Motor neuron (in vitro differentiated cells): Measurements from ENCODE around the gene TPT1. TPM values are rescaled to one million over a fixed set of nuclear protein-coding genes. Genes with fewer than 3 reads are reported as not detected.
"Not testable (repeated sequence)": the region's sequence is repeated elsewhere in the genome, so short reads cannot be mapped to it uniquely, and the experiment has no call there.

ENCODE experiments used
- ATAC-seq, 8 experiments: fragments of 200-7000 bp; cut with Tn5 transposase; replicated peaks in 6 of 8; 2 replicates each; pipeline ENCODE4 v1.8.0; 2021; ENCODE audit warnings: mild to moderate bottlenecking in 8 of 8, moderate library complexity in 8 of 8
- H3K27ac ChIP-seq, 2 donors: fragments of 250-450 bp; sonication (Bioruptor Pico); 2 replicates each; pipeline ENCODE4 v1.9.0; 2021; ENCODE audit warnings: antibody characterized with exemption in 2 of 2, mild to moderate bottlenecking in 2 of 2, moderate library complexity in 1 of 2
- H3K4me1 ChIP-seq, 2 donors: fragments of 250-450 bp; sonication (Bioruptor Pico); replicated peaks in 1 of 2; 2 replicates each; pipeline ENCODE4 v1.6.1; 2021; ENCODE audit warnings: antibody characterized with exemption in 2 of 2, mild to moderate bottlenecking in 2 of 2, moderate library complexity in 1 of 2
- H3K4me3 ChIP-seq, 5 donors: fragments of 250-450 bp; sonication (Bioruptor Pico); 2 replicates each; pipeline ENCODE4 v1.9.0; 2021; ENCODE audit warnings: antibody characterized with exemption in 5 of 5, mild to moderate bottlenecking in 5 of 5, moderate library complexity in 4 of 5
- WGBS, 10 experiments: fragments of 450-650 bp; shearing (Covaris generic); methylation state at CpG; one replicate each; pipeline ENCODE4 v1.0.0; 2022; 5-methylcytosine and 5-hydroxymethylcytosine counted together
- in situ Hi-C, 9 experiments: fragments of 400-800 bp; cut with MboI; loops; one replicate each; pipeline ENCODE4 v1.15.0; 2021; ENCODE audit warnings: low sequenced_read_pairs in 9 of 9, low pct_unique_long_range_greater_than_20kb in 2 of 9; ENCODE audit not compliant: unreplicated experiment in 9 of 9
- total RNA-seq, 8 experiments: library from RNA; unstranded; fragments of 300-600 nt; gene quantifications; 2 replicates each; pipeline versions ENCODE4 v1.2.3 to v1.2.4, GENCODE V29; 2022

Gene TPT1
- total RNA-seq, 8 experiments from 2014 or later: 2,187 to 4,186 (median 2,817) TPM

GRCh38 chr13:45376651-45377050, 35.7 kb upstream of the TPT1 start:
- WGBS, 10 experiments: 62 to 89% (median 80%) methylated on average over 1 to 6 of the region's 8 CpGs; no CpG with 5 or more reads in 7 of the 10 experiments
- in situ Hi-C loops, H3K27ac ChIP-seq: not testable (repeated sequence)

GRCh38 chr13:45374917-45375316, 33.9 kb upstream of the TPT1 start:
- H3K4me3 ChIP-seq: no peak overlapping the region
- WGBS, 10 experiments: 80 to 90% (median 81%) methylated on average over 2 to 3 of the region's 3 CpGs; no CpG with 5 or more reads in 6 of the 10 experiments
- in situ Hi-C loops: no loop called here
- ATAC-seq: no peak
- no peak overlapping the region for H3K27ac ChIP-seq
- H3K4me1 ChIP-seq: no peaks in the 10 kb centered on the region

More at GRCh38 chr13:45376651-45377050, 35.7 kb upstream of the TPT1 start:
- not testable (repeated sequence) for H3K4me3 ChIP-seq, H3K4me1 ChIP-seq, ATAC-seq

DNA sequence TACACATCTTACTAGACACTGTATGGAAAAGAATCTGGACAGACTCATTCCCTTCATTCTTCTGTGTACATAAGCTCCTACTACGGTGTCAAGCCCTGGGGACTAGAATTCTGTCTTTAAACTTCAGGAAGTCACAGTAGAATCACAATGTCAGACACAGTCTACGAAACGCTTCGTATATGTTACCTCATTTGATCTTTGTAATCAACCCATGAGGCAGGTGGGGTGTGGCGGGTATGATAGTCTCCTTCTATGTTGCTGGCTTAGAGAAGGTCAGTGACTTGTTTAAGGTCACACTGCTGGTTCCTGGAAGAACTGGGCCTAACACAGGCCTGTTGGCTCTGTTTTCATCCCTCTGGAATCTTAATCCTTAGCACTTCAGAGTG, 32.2 kb upstream of the TPT1 start:
- peak in 2 of 8 experiments; percentile 20 to 22 for ATAC-seq
- Histone ChIP-seq H3K27ac (no peak overlapping the region), H3K4me1 (no peaks in the 10 kb centered on the region), H3K4me3 (no peak overlapping the region)
- 80 to 100% (median 100%) methylated on average over 1 to 5 of the region's 5 CpGs; no CpG with 5 or more reads in 2 of the 10 experiments for WGBS, 10 experiments
- in situ Hi-C loops: no loop called here

- no peak overlapping the region for H3K27ac ChIP-seq
- in situ Hi-C loops: no loop called here
- ATAC-seq: peak in 2 of 8 experiments; percentile 6 to 18
- no peak overlapping the region for H3K4me3 ChIP-seq
- no peaks in the 10 kb centered on the region for H3K4me1 ChIP-seq
- WGBS, 10 experiments: 55 to 98% (median 88%) methylated on average over 2 to 16 of the region's 24 CpGs; no CpG with 5 or more reads in 1 of the 10 experiments
Observed at GRCh38 chr13:45372189-45373161, 31.5 kb upstream of the TPT1 start.

DNA sequence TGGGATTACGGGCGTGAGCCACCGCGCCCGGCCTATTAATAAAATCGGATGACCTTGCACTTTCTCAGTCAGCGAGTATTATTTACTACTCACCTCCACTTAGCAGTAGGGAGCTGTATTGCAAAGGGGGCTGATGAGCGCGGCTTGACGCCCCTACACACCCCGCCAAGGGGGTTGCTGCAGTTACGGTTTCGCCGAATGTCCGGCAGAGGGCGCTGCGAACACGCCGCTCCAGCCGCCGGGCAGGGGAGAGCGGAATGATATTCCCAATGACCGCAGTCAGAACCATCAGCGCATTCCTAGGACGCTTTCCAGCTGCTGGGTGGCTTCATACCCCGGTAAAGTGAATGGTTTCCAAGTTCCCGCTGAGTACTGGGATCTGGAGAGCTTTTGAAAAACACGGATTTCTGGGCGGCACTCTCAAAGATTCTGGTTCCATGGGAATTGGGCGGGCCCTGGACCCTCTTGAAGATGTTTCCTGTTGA, 30.0 kb upstream of the TPT1 start:
- in situ Hi-C loops: no loop called here
- Histone ChIP-seq H3K4me1 (no peaks in the 10 kb centered on the region), H3K27ac (no peak overlapping the region), H3K4me3 (no peak overlapping the region)
- peak; percentile 59 to 88 (median 70) for ATAC-seq
- 14 to 64% (median 47%) methylated on average over 1 to 18 of the region's 30 CpGs; no CpG with 5 or more reads in 4 of the 10 experiments for WGBS, 10 experiments

GRCh38 chr13:45369116-45369515, 28.1 kb upstream of the TPT1 start:
- Histone ChIP-seq H3K4me1 (no peaks in the 10 kb centered on the region), H3K4me3 (no peak overlapping the region), H3K27ac (no peak overlapping the region)
- ATAC-seq: no peak
- in situ Hi-C loops: no loop called here
- WGBS, 10 experiments: 67 to 100% (median 97%) methylated on average over 1 to 4 of the region's 4 CpGs; no CpG with 5 or more reads in 1 of the 10 experiments

DNA sequence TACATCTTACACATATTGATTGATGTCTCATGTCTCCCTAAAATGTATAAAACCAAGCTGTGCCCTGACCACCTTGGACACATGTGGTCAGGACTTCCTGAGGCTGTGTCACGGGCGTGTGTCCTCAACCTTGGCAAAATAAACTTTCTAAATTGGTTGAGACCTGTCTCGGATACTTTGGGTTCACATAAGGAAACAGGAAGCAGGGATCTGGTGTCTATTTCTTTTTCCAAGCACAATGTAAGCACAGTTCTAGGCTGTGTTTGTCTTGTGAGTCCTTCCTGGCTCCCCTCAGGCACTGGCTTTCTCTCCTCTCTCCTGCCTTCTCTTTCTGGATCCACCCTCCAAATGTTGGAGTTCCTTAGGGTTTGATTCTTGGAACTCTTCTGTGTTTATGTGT, 27.6 kb upstream of the TPT1 start:
- 50 to 100% (median 100%) methylated on average over 1 to 3 of the region's 3 CpGs; no CpG with 5 or more reads in 5 of the 10 experiments for WGBS, 10 experiments
- no peak for ATAC-seq
- Histone ChIP-seq H3K4me3 (no peak overlapping the region), H3K4me1 (no peaks in the 10 kb centered on the region), H3K27ac (no peak overlapping the region)
- in situ Hi-C loops: no loop called here

GRCh38 chr13:45368005-45368404, 27.0 kb upstream of the TPT1 start:
- WGBS, 10 experiments: 63 to 100% (median 96%) methylated on average over 1 to 3 of the region's 4 CpGs; no CpG with 5 or more reads in 4 of the 10 experiments
- no peak for ATAC-seq
- H3K4me1 ChIP-seq: no peaks in the 10 kb centered on the region
- in situ Hi-C loops: no loop called here
- H3K27ac ChIP-seq: no peak overlapping the region
- H3K4me3 ChIP-seq: no peak overlapping the region

- Histone ChIP-seq H3K27ac (no peak overlapping the region), H3K4me3 (no peak overlapping the region), H3K4me1 (no peaks in the 10 kb centered on the region)
- 20 to 100% (median 77%) methylated on average over 1 to 2 of the region's 2 CpGs; no CpG with 5 or more reads in 3 of the 10 experiments for WGBS, 10 experiments
- in situ Hi-C loops: no loop called here
- peak; percentile 65 to 97 (median 93) for ATAC-seq
Observed at GRCh38 chr13:45367358-45367757, 26.4 kb upstream of the TPT1 start.

DNA sequence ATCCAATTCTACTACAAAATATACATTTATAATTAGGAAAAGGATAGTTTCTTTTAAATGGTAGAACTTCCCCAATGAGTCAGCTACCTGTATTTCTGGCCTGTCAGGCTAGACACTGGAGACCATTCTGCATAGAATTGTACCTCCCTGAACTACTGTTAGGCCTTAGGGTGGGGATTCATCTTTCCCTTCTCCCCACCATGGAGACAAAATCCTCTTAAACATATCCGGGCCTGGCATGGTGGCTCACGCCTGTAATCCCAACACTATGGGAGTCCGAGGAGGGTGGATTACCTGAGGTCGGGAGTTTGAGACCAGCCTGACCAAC, 24.5 kb upstream of the TPT1 start:
- Histone ChIP-seq H3K4me3 (no peak overlapping the region), H3K4me1 (no peaks in the 10 kb centered on the region), H3K27ac (no peak overlapping the region)
- WGBS, 10 experiments: 89% methylated on average over 4 of the region's 4 CpGs; no CpG with 5 or more reads in 9 of the 10 experiments
- ATAC-seq: no peak
- in situ Hi-C loops: no loop called here

DNA sequence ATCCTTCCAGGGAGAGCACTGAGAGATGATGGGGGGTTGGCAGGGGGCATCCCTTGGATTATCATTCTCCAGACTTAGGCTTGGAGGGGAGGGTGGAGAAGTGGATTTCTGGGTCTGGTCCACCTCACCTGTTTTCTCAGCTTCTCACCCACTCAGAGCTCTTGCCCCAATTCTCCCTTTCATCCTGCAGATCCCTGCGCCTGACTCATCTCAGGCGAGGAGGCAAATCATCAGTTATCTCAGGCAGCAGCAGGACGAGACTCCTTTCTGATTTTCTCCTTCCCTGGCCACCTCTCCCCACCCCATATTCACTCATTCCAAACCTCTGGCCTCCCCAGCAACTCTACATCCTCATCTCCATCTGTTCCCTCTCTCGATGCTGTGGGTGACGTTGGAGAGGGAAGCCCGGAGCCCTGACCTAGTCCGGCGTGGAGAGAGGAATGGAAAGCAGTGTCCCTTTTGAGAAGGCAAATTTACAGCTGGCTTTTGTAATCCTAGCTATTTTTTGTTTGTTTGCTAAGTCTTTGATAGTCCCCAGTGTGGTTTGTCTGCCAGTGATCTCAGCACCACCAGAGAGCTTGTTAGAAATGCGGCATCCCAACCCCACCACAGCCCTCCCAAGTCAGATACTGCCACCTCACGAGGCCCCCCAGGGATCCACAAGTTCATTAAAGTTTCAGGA, 24.0 kb upstream of the TPT1 start:
- WGBS, 10 experiments: 80 to 100% (median 95%) methylated on average over 1 to 3 of the region's 10 CpGs; no CpG with 5 or more reads in 4 of the 10 experiments

GRCh38 chr13:45362939-45363338, 22.0 kb upstream of the TPT1 start:
- no peak overlapping the region for H3K4me3 ChIP-seq
- ATAC-seq: peak in 1 of 8 experiments; percentile 10
- 80 to 100% (median 88%) methylated on average over 1 to 2 of the region's 2 CpGs; no CpG with 5 or more reads in 4 of the 10 experiments for WGBS, 10 experiments
- no peaks in the 10 kb centered on the region for H3K4me1 ChIP-seq
- in situ Hi-C loops: no loop called here
- H3K27ac ChIP-seq: no peak overlapping the region

More for the DNA sequence above, 24.0 kb upstream of the TPT1 start:
- Histone ChIP-seq H3K4me3 (no peak overlapping the region), H3K27ac (no peak overlapping the region), H3K4me1 (no peaks in the 10 kb centered on the region)
- in situ Hi-C loops: no loop called here
- peak in 2 of 8 experiments; percentile 13 to 16 for ATAC-seq
